Chondrocyte (in vitro differentiated cells): ENCODE results near the gene JMJD8. TPM values are rescaled to one million over a fixed set of nuclear protein-coding genes. Genes with fewer than 3 reads are reported as not detected.

Source experiments
- DNase-seq: peaks from one replicate; pipeline ENCODE4 v3.0.0; 2021; ENCODE audit warnings: mixed read lengths, low spot score
- H3K27ac Mint-ChIP-seq: one replicate; pipeline ENCODE4 v1.8.0; 2021; ENCODE audit warnings: mild to moderate bottlenecking, moderate library complexity, mixed read lengths; ENCODE audit not compliant: unreplicated experiment
- H3K27me3 Mint-ChIP-seq: 2 replicates; pipeline ENCODE4 v1.8.0; 2021; ENCODE audit warnings: low read depth, mixed read lengths
- H3K36me3 Mint-ChIP-seq: 2 replicates; pipeline ENCODE4 v1.8.0; 2021; ENCODE audit warnings: low read depth, mixed read lengths
- H3K4me1 Mint-ChIP-seq: 2 replicates; pipeline ENCODE4 v1.8.0; 2021; ENCODE audit warnings: low read depth, mild to moderate bottlenecking, mixed read lengths
- H3K4me3 Mint-ChIP-seq: one replicate; pipeline ENCODE4 v1.8.0; 2021; ENCODE audit warnings: mild to moderate bottlenecking, moderate library complexity, mixed read lengths; ENCODE audit not compliant: unreplicated experiment
- H3K9me3 Mint-ChIP-seq: 2 replicates; pipeline ENCODE4 v1.8.0; 2021; ENCODE audit warnings: low read depth, mixed read lengths
- total RNA-seq: library from RNA; stranded (reverse); gene quantifications from 3 replicates; pipeline ENCODE4 v1.2.1, GENCODE V29; 2021
- TF ChIP-seq, protein P1 (sequence below): fragments of 200-600 bp; sonication (generic); IDR thresholded peaks from 2 replicates; pipeline ENCODE4 v1.5.0; 2021; ENCODE audit warnings: antibody characterized with exemption, mild to moderate bottlenecking, moderate library complexity

JMJD8 gene
- total RNA-seq, 1 donor from 2014 or later = 39.2 TPM

DNA sequence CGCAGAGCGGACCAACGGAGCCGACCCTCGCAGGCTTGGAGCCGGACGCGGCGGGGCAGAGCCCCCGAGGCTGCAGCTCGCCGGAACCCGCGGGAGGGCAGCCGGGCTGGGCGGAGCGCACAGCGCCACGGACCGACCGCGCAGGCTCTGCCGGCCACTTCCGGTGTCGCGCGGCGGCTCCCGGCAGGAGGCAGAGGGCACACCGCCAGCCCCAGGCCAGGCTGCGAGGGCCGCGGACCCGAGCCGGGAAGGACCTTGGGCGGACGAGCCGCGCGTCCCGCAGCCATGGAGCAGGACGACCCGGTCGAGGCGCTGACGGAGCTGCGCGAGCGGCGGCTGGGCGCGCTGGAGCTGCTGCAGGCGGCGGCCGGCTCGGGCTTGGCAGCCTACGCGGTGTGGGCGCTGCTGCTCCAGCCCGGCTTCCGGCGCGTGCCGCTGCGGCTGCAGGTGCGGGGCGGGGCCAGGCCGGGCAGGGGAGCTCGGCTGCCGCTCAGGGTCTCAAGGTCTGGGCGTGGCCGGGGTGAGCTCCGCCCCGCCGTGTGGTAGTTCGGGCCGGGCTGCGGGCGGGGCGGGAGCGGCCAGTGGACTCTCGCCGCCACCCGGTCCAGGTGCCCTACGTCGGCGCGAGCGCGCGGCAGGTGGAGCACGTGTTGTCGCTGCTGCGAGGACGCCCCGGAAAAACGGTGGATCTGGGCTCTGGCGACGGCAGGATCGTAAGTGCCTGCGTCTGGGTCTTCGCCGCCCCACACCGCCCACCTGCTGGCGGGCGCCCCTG lies 37.0 kb upstream of the JMJD8 start, which contains the start of gene ANTKMT:
Gene ANTKMT, plus strand, starts transcription at position 157 of the 775 bp plus-strand sequence. Its CDS starts 129 bp downstream, at position 286.
- Mint-ChIP-seq H3K4me3 (peak within 1 kb of the TSS; percentile 77), H3K9me3 (no peaks in the 10 kb centered on the region), H3K27ac (peak within 1 kb of the TSS; percentile 80), H3K4me1 (peaks cover 17% of the 10 kb centered on the region), H3K36me3 (no peaks in the 10 kb centered on the region), H3K27me3 (no peaks in the 10 kb centered on the region)
- TF ChIP-seq, protein P1, sequence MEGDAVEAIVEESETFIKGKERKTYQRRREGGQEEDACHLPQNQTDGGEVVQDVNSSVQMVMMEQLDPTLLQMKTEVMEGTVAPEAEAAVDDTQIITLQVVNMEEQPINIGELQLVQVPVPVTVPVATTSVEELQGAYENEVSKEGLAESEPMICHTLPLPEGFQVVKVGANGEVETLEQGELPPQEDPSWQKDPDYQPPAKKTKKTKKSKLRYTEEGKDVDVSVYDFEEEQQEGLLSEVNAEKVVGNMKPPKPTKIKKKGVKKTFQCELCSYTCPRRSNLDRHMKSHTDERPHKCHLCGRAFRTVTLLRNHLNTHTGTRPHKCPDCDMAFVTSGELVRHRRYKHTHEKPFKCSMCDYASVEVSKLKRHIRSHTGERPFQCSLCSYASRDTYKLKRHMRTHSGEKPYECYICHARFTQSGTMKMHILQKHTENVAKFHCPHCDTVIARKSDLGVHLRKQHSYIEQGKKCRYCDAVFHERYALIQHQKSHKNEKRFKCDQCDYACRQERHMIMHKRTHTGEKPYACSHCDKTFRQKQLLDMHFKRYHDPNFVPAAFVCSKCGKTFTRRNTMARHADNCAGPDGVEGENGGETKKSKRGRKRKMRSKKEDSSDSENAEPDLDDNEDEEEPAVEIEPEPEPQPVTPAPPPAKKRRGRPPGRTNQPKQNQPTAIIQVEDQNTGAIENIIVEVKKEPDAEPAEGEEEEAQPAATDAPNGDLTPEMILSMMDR = peak; percentile 44
- no peak for DNase-seq

DNA sequence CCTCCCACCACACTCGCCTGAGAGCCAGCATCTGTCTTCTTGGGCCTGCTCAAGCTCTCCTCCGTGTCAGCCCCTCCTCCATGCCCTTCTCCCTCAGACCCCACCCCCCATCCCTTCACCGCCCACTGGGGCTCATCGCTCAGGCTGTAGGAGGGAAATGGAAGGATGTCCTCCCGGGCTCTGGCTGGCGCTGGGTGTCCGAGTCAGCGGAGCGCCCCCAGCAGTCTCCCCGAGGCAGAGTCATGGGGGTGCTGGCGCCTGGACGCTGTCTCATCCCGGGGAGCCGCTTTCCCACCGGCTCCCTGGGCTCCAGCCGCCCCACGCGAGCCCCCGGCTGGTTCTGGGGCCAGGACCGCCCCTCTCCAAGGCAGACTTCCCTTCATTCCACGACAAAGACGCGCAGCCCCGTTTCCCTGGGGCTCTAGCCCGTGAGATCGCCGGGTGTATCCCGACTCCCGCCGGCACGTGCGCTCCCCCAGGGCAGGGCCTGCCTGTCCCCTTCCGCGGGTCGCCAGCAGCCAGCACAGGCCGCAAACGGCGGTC lies 36.4 kb upstream of the JMJD8 start:
- Mint-ChIP-seq H3K9me3 (no peaks in the 10 kb centered on the region), H3K27me3 (no peaks in the 10 kb centered on the region), H3K36me3 (no peaks in the 10 kb centered on the region), H3K4me1 (peaks cover 22% of the 10 kb centered on the region), H3K27ac (peak overlapping the region; percentile 80), H3K4me3 (peak overlapping the region; percentile 77)
- TF ChIP-seq, protein P1 = peak; percentile 46
- DNase-seq = no peak

DNA sequence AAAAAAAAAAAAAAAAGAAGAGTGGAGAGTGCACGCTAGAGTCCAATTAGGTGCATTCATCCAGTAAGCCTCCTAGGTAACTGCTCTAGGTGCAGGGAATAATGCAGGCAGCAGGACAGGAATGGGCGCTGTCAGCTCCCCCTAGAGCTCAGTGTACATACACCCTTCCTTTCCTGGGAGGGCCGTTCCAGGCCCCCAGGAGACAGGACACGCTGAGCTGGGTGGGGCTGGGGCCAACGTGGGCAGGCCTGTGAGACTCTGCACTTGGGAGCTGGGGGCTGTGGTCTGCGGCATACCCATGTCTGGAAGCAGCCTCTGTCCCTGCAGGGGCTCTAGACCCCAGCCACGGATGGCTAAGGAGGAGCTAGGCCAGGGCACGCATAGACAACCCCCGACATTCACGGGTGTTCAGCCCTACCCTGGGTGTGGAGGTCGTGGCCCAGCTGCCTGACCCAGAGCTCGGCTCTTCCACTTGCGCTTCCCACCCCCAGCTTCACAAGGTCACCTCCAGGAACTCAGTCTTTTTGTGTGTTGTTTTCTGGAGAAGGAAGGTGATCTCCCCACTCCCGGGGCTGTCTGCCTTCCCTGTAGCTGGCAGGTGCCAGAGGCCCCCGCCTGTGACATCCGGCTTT lies 35.8 kb upstream of the JMJD8 start:
- DNase-seq = no peak
- no peaks in the 10 kb centered on the region for H3K27me3 Mint-ChIP-seq
- TF ChIP-seq, protein P1 = peak; percentile 45
- H3K36me3 Mint-ChIP-seq = no peaks in the 10 kb centered on the region
- peak overlapping the region; percentile 80 for H3K27ac Mint-ChIP-seq
- H3K4me3 Mint-ChIP-seq = peak overlapping the region; percentile 77
- H3K9me3 Mint-ChIP-seq = no peaks in the 10 kb centered on the region
- peaks cover 22% of the 10 kb centered on the region for H3K4me1 Mint-ChIP-seq

DNA sequence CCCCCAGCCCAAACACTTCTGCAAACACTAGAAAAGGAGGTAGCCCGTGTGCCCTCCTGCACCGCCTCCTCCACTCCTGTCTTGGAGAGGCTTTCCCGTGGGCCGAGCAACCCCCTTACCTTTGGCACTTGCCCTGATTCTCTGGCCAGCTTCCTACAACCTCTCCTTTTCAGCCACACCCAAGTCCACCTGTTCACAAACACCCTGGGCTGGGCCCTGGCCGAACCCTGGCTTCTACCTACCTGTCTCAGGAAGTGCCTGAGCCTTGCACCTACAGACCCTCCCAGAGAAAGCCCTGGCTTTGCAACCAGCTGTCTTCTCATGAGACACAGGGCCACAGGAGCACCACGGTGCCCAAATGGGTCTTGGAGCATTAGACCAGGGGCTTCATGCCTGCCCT lies 34.8 kb upstream of the JMJD8 start:
- no peak overlapping the region for H3K27ac Mint-ChIP-seq
- H3K27me3 Mint-ChIP-seq = no peaks in the 10 kb centered on the region

DNA sequence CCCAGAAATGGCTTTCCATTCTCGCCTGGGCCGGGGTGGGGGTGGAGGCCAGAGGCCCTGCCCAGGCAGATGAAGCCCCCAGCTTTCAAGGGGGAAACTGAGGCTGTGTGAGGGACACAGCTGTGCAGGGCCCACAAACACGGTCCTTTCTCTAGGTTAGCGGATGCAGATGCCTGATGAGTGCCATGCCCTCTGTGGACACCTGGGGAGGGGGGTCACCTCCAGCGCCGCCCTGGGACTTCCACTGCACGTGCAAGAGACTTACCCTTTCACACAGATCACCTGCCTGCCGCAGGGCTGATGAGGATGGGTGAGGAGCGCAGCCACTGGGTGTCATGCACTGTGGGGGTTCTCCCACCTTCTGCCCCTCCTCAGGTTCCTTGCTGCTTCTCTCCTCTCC lies 34.3 kb upstream of the JMJD8 start:
- H3K27ac Mint-ChIP-seq = no peak overlapping the region
- no peak overlapping the region for H3K4me3 Mint-ChIP-seq
- TF ChIP-seq, protein P1 = no peak
- H3K9me3 Mint-ChIP-seq = no peaks in the 10 kb centered on the region
- H3K27me3 Mint-ChIP-seq = no peaks in the 10 kb centered on the region
- peaks cover 22% of the 10 kb centered on the region for H3K4me1 Mint-ChIP-seq
- no peaks in the 10 kb centered on the region for H3K36me3 Mint-ChIP-seq
- no peak for DNase-seq

More for the DNA sequence above, 34.8 kb upstream of the JMJD8 start:
- DNase-seq = no peak
- TF ChIP-seq, protein P1 = no peak
- H3K4me1 Mint-ChIP-seq = peaks cover 22% of the 10 kb centered on the region
- no peaks in the 10 kb centered on the region for H3K36me3 Mint-ChIP-seq
- no peaks in the 10 kb centered on the region for H3K9me3 Mint-ChIP-seq
- H3K4me3 Mint-ChIP-seq = peak overlapping the region; percentile 35
